GM12891 (cell line): ENCODE measurements around the gene LRMDA.

Experiments
- PAX5 ChIP-seq: IDR thresholded peaks from 2 replicates; pipeline ENCODE4 v1.6.1; 2011; ENCODE audit warnings: low read length, moderate library complexity, mild to moderate bottlenecking; ENCODE audit not compliant: insufficient read depth, severe bottlenecking
- POLR2A ChIP-seq: IDR thresholded peaks from 2 replicates; pipeline ENCODE4 v1.6.1; 2011; ENCODE audit warnings: low read depth, low read length, control low read depth
- POLR2AphosphoS5 ChIP-seq: IDR thresholded peaks from 2 replicates; pipeline ENCODE4 v1.6.1; 2011; ENCODE audit warnings: low read depth, low read length, control low read depth
- POU2F2 ChIP-seq: IDR thresholded peaks from 2 replicates; pipeline ENCODE4 v1.6.1; 2011; ENCODE audit warnings: low read depth, mild to moderate bottlenecking, control low read depth, low read length, moderate library complexity
- TAF1 ChIP-seq: IDR thresholded peaks from 2 replicates; pipeline ENCODE4 v1.6.1; 2011; ENCODE audit warnings: low read depth, low read length, control low read depth

DNA sequence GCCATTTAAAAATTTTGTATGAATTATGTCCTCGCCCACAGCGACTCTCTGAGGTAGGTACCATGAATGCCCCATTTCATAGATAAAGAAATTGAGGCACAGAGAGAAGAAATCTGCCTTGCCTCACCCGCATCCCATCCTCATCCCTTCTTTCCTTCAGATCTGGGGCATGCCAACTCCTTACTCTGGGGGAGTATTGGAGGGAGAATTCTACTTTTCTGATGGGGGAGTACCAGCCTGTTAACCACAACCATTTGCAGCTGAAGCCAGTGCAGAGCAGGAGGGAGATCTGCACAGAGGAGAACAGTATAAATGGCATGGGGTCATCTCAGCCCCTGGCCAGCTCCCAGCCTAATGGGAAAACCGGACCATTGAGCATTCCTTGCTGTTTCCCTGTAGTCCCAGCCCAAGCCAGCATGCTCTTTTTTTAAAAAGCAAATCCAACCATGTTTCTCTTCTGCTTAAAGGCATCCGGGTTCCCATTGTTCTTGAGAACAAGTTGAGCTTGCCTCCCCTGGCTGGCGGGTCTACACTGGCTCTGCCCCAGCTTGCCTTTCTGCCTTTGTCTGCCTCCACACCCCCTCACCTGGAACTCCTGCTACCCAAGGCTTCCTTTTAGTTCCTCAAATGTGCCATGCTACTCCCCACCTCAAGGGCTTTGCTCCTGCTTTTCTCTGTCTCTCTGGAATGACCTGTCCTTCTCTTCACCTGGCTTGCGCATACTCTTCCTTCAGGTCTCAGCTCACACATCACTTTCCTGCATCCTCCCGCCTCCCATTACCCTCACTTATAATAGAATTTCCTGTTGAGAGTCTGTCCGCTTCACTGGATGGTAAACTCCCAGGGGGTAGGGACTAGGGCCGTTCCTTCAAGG, 21.1 kb upstream of the LRMDA start:
- TF ChIP-seq POLR2A (no peak), POLR2AphosphoS5 (no peak), TAF1 (no peak), POU2F2 (no peak), PAX5 (no peak)
